Measurements from ENCODE around the gene FAF1.
"Not testable (repeated sequence)": the region's sequence is repeated elsewhere in the genome, so short reads cannot be mapped to it uniquely, and the experiment has no call there.

Gene FAF1

GRCh38 chr1:50959913-50960844 is at the start of gene FAF1:
Gene FAF1, minus strand, starts transcription at chr1:50960267. Its CDS starts 456 bp downstream, at chr1:50959811.
- peak; percentile 94 for DNase-seq

GRCh38 chr1:51009381-51009780 is 49.3 kb upstream of the FAF1 start:
- no peak for DNase-seq

- not testable (repeated sequence) for DNase-seq
These were observed 45.5 kb upstream of the FAF1 start for GRCh38 chr1:51005549-51005948.

- no peak for DNase-seq
These were observed 42.4 kb upstream of the FAF1 start for GRCh38 chr1:51002516-51002915.

GRCh38 chr1:51000651-51001050 is 40.6 kb upstream of the FAF1 start:
- no peak for DNase-seq

GRCh38 chr1:51000160-51000559 is 40.1 kb upstream of the FAF1 start:
- no peak for DNase-seq

- peak; percentile 71 for DNase-seq
These were observed 39.3 kb upstream of the FAF1 start for GRCh38 chr1:50999375-50999774.

- DNase-seq, result no peak
These were observed 36.0 kb upstream of the FAF1 start for GRCh38 chr1:50996083-50996482.

- no peak for DNase-seq
These were observed 35.6 kb upstream of the FAF1 start for GRCh38 chr1:50995651-50996050.

GRCh38 chr1:50994997-50995396 is 34.9 kb upstream of the FAF1 start:
- no peak for DNase-seq

GRCh38 chr1:50993645-50994044 is 33.6 kb upstream of the FAF1 start:
- DNase-seq, result no peak

- no peak for DNase-seq
These were observed 32.7 kb upstream of the FAF1 start for GRCh38 chr1:50992532-50993318.

- DNase-seq, result no peak
These were observed 29.6 kb upstream of the FAF1 start for GRCh38 chr1:50989694-50990093.

- no peak for DNase-seq
These were observed 26.6 kb upstream of the FAF1 start for GRCh38 chr1:50986653-50987052.

- no peak for DNase-seq
These were observed 25.0 kb upstream of the FAF1 start for GRCh38 chr1:50985094-50985493.

- DNase-seq, result no peak
These were observed 23.2 kb upstream of the FAF1 start for GRCh38 chr1:50983219-50983802.

GRCh38 chr1:50982611-50983010 is 22.5 kb upstream of the FAF1 start:
- no peak for DNase-seq

GRCh38 chr1:50981741-50982140 is 21.7 kb upstream of the FAF1 start:
- DNase-seq, result no peak

GRCh38 chr1:50980505-50980904 is 20.4 kb upstream of the FAF1 start:
- no peak for DNase-seq

- DNase-seq, result no peak
These were observed 19.9 kb upstream of the FAF1 start for GRCh38 chr1:50979937-50980336.

GRCh38 chr1:50978852-50979781 is 19.1 kb upstream of the FAF1 start:
- DNase-seq, result no peak

GRCh38 chr1:50978144-50978851 is 18.2 kb upstream of the FAF1 start:
- no peak for DNase-seq

All from MV-4-11 (cell line).